ENCODE data around the gene MAD1L1. TPM values are rescaled to one million over a fixed set of nuclear protein-coding genes. Genes with fewer than 3 reads are reported as not detected.

The MAD1L1 gene
- total RNA-seq, 1 experiment from 2014 or later: 38.5 TPM

DNA sequence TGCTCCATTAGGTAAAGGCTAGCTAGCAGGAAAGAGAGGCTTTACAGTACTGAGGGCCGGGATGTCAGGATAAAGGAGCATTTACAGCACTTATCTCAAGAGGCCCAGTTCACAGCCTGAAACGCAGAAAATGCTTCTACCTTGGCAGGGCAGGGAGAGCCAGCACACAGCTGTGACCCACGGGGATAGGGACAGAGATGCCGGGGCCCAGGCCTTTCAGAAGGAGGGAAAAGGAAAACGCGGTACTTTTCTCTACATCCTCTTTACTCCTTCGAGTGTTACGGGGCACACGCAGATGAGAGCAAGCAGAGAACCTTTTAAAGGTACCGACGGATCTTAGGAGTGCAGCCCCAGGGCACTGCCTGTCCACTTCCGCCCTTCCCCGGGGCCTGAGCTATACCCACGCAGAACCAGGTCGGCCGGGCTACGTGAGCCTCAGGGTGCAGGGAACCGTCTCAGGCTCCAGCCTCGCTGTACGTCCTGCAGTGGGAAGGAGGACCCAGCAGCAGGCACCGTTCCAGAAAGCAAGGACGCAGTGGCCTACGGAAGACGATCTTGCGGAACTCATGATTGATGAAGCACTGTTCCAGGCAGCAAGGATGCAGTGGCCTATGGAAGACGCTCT lies 330.4 kb downstream of the MAD1L1 start:
- no peaks in the 10 kb centered on the region for H3K4me1 ChIP-seq (ENCODE audit: control insufficient read depth in 1 of 2, insufficient read depth in 2 of 2, low read length in 2 of 2)
- H3K79me2 ChIP-seq (ENCODE audit: insufficient read depth, low read length): no peaks in the 10 kb centered on the region
- TF ChIP-seq REST (IDR thresholded peaks at IDR 0.05; ENCODE audit: low read depth) (no peak), FOSL1 (IDR thresholded peaks at IDR 0.05; ENCODE audit: low read depth) (no peak), EZH2phosphoT487 (IDR thresholded peaks at IDR 0.05; ENCODE audit: borderline replicate concordance) (no peak), YY1 (IDR thresholded peaks at IDR 0.05; ENCODE audit: extremely low read depth, insufficient replicate concordance, low read depth, low read length) (no peak), ELF1 (IDR thresholded peaks at IDR 0.05; ENCODE audit: borderline replicate concordance, low read depth) (no peak), CBX3 (IDR thresholded peaks at IDR 0.05; ENCODE audit: low read depth) (no peak), EGR1 (IDR thresholded peaks at IDR 0.05; ENCODE audit: low read depth) (no peak), MAX (IDR thresholded peaks at IDR 0.05) (no peak), POLR2AphosphoS5 (IDR thresholded peaks at IDR 0.05; ENCODE audit: low read depth, low read length) (no peak), SIN3A (IDR thresholded peaks at IDR 0.05; ENCODE audit: low read depth) (no peak), SP1 (IDR thresholded peaks at IDR 0.05; ENCODE audit: low read depth) (no peak), POLR2A (IDR thresholded peaks at IDR 0.05; ENCODE audit: borderline replicate concordance, extremely low read depth, insufficient read depth, insufficient read length) (no peak)
- TF ChIP-seq, protein P1, sequence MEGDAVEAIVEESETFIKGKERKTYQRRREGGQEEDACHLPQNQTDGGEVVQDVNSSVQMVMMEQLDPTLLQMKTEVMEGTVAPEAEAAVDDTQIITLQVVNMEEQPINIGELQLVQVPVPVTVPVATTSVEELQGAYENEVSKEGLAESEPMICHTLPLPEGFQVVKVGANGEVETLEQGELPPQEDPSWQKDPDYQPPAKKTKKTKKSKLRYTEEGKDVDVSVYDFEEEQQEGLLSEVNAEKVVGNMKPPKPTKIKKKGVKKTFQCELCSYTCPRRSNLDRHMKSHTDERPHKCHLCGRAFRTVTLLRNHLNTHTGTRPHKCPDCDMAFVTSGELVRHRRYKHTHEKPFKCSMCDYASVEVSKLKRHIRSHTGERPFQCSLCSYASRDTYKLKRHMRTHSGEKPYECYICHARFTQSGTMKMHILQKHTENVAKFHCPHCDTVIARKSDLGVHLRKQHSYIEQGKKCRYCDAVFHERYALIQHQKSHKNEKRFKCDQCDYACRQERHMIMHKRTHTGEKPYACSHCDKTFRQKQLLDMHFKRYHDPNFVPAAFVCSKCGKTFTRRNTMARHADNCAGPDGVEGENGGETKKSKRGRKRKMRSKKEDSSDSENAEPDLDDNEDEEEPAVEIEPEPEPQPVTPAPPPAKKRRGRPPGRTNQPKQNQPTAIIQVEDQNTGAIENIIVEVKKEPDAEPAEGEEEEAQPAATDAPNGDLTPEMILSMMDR (IDR thresholded peaks at IDR 0.05 in 2 of 3, conservative IDR thresholded peaks at IDR 0.05 in 1 of 3; ENCODE audit: borderline replicate concordance in 1 of 3, insufficient read depth in 1 of 3, low read depth in 2 of 3, low read length in 2 of 3): no peak
- no peaks in the 10 kb centered on the region for H3K9me2 ChIP-seq (ENCODE audit: insufficient read depth)
- no peak overlapping the region for H3K27ac ChIP-seq (ENCODE audit: low read depth, low read length)
- no peaks in the 10 kb centered on the region for H4K20me1 ChIP-seq (ENCODE audit: insufficient read depth)
- H2AFZ ChIP-seq (ENCODE audit: low read depth, low read length, poor library complexity, severe bottlenecking): no peak overlapping the region
- ChIA-PET RAD21 (ENCODE audit: low non-redundant PET in 1 of 2, low total read pairs in 2 of 2, uncharacterized antibody in 2 of 2, unreplicated experiment in 2 of 2) (no interaction called here), POLR2A (no interaction called here), CTCF (no interaction called here)
- no peak overlapping the region for H3K4me3 ChIP-seq (replicated peaks in 1 of 2; ENCODE audit: low read depth in 1 of 2, low read length in 2 of 2)
- no peak overlapping the region for H3K9ac ChIP-seq (ENCODE audit: low read length)
- ATAC-seq (no peak), DNase-seq (ENCODE audit: low read depth, low spot score) (no peak)
- H3K27me3 ChIP-seq (ENCODE audit: insufficient read depth, low read length): no peaks in the 10 kb centered on the region
- intact Hi-C loops (cut with micrococcal nuclease): no loop called here
- no peaks in the 10 kb centered on the region for H3K36me3 ChIP-seq (ENCODE audit: control insufficient read depth in 1 of 2, insufficient read depth in 2 of 2, low read length in 2 of 2)
- no peak overlapping the region for H3K4me2 ChIP-seq (ENCODE audit: low read length)
- H3K9me3 ChIP-seq (ENCODE audit: control insufficient read depth in 1 of 2, insufficient read depth in 1 of 2, low read depth in 1 of 2, low read length in 2 of 2): no peaks in the 10 kb centered on the region
- BruUV-seq (replicated peaks): no TSS peak
